ENCODE results near the gene IPO11.

GRCh38 chr5:62488531-62488930 is 76.0 kb downstream of the IPO11 start:
- no peak for TF ChIP-seq POLR2A (IDR thresholded peaks at IDR 0.05; ENCODE audit: extremely low read depth, insufficient read length)
- TF ChIP-seq, protein P1, sequence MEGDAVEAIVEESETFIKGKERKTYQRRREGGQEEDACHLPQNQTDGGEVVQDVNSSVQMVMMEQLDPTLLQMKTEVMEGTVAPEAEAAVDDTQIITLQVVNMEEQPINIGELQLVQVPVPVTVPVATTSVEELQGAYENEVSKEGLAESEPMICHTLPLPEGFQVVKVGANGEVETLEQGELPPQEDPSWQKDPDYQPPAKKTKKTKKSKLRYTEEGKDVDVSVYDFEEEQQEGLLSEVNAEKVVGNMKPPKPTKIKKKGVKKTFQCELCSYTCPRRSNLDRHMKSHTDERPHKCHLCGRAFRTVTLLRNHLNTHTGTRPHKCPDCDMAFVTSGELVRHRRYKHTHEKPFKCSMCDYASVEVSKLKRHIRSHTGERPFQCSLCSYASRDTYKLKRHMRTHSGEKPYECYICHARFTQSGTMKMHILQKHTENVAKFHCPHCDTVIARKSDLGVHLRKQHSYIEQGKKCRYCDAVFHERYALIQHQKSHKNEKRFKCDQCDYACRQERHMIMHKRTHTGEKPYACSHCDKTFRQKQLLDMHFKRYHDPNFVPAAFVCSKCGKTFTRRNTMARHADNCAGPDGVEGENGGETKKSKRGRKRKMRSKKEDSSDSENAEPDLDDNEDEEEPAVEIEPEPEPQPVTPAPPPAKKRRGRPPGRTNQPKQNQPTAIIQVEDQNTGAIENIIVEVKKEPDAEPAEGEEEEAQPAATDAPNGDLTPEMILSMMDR (IDR thresholded peaks at IDR 0.05; ENCODE audit: low read depth, low read length): no peak
- TF ChIP-seq, protein P2, sequence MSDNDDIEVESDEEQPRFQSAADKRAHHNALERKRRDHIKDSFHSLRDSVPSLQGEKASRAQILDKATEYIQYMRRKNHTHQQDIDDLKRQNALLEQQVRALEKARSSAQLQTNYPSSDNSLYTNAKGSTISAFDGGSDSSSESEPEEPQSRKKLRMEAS (IDR thresholded peaks at IDR 0.05; ENCODE audit: low read depth, low read length): no peak
- no peak for TF ChIP-seq MYC (IDR thresholded peaks at IDR 0.05; ENCODE audit: low read depth, low read length)
